IMR-90 (cell line): ENCODE results near the gene B9D1. TPM values are rescaled to one million over a fixed set of nuclear protein-coding genes. Genes with fewer than 3 reads are reported as not detected.

Experiments
- ATAC-seq: fragments of 200-7000 bp; cut with Tn5 transposase; 2 replicates; pipeline ENCODE4 v1.9.1; 2020; ENCODE audit warnings: low read depth, mild to moderate bottlenecking, moderate library complexity
- BruUV-seq: library from RNA; stranded (reverse); fragments of 400-500 nt; replicated peaks from 2 replicates; lab custom pipeline; 2021; lab: Mats Ljungman, UMichigan
- CTCF ChIA-PET: fragments of 300-600 bp; formaldehyde crosslinking; extraction: SDS; loops from one replicate; lab custom pipeline; 2021; ENCODE audit warnings: antibody characterized with exemption; lab: Yijun Ruan, JAX
- POLR2A ChIA-PET: fragments of 300-600 bp; sonication (Branson Sonifier 250); formaldehyde crosslinking; loops from one replicate; lab custom pipeline; 2022; ENCODE audit warnings: antibody characterized with exemption; ENCODE audit not compliant: unreplicated experiment; lab: Charles Lee
- DNase-seq: peaks from one replicate; pipeline ENCODE4 v3.0.0; 2013
- H2AFZ ChIP-seq: replicated peaks from 2 replicates; pipeline ENCODE3; 2013; ENCODE audit warnings: low read length, mild to moderate bottlenecking; ENCODE audit not compliant: poor library complexity
- H2AK5ac ChIP-seq: 2 replicates; pipeline ENCODE4 v1.6.1; 2013; ENCODE audit warnings: low read depth, low read length, inconsistent platforms
- H2AK9ac ChIP-seq: replicated peaks from 2 replicates; pipeline ENCODE3; 2013; ENCODE audit warnings: mild to moderate bottlenecking, low read depth, low read length, moderate library complexity; ENCODE audit not compliant: poor library complexity
- H2BK120ac ChIP-seq: 2 replicates; pipeline ENCODE4 v1.6.1; 2013; ENCODE audit warnings: low read depth, low read length, inconsistent platforms
- H2BK15ac ChIP-seq: 3 replicates; pipeline ENCODE4 v1.6.1; 2013; ENCODE audit warnings: low read depth, low read length, inconsistent platforms
- H2BK20ac ChIP-seq: 2 replicates; pipeline ENCODE4 v1.6.1; 2013; ENCODE audit warnings: low read depth, mild to moderate bottlenecking, inconsistent platforms, low read length, moderate library complexity
- H2BK5ac ChIP-seq: 2 replicates; pipeline ENCODE4 v1.6.1; 2013; ENCODE audit warnings: mild to moderate bottlenecking, low read depth, low read length, inconsistent platforms; ENCODE audit not compliant: poor library complexity, severe bottlenecking
- H3K14ac ChIP-seq: replicated peaks from 2 replicates; pipeline ENCODE4 v1.6.1; 2013; ENCODE audit warnings: low read depth, low read length, inconsistent platforms
- H3K18ac ChIP-seq: 2 replicates; pipeline ENCODE4 v1.6.1; 2013; ENCODE audit warnings: low read depth, low read length, control low read depth
- H3K23ac ChIP-seq: 2 replicates; pipeline ENCODE4 v1.6.1; 2013; ENCODE audit warnings: low read depth, low read length, inconsistent platforms
- H3K27ac ChIP-seq: 2 replicates; pipeline ENCODE4 v1.5.1; 2013; ENCODE audit warnings: mild to moderate bottlenecking, control low read depth, low read length; ENCODE audit not compliant: insufficient read depth
- H3K27me3 ChIP-seq: 2 replicates; pipeline ENCODE4 v1.6.1; 2013; ENCODE audit warnings: low read length; ENCODE audit not compliant: control insufficient read depth, insufficient read depth
- H3K36me3 ChIP-seq: 2 replicates; pipeline ENCODE4 v1.6.1; 2013; ENCODE audit warnings: low read length, mixed read lengths; ENCODE audit not compliant: control insufficient read depth, insufficient read depth
- H3K4ac ChIP-seq: 2 replicates; pipeline ENCODE4 v1.6.1; 2013; ENCODE audit warnings: low read depth, low read length, inconsistent platforms
- H3K4me1 ChIP-seq: 2 replicates; pipeline ENCODE4 v1.6.1; 2013; ENCODE audit warnings: low read length, mixed read lengths; ENCODE audit not compliant: control insufficient read depth, insufficient read depth
- H3K4me2 ChIP-seq: 2 replicates; pipeline ENCODE4 v1.6.1; 2013; ENCODE audit warnings: low read depth, mild to moderate bottlenecking, control low read depth, low read length, moderate library complexity
- H3K4me3 ChIP-seq: 2 replicates; pipeline ENCODE4 v1.5.1; 2013; ENCODE audit warnings: low read depth, mild to moderate bottlenecking, control low read depth, low read length, moderate library complexity; ENCODE audit not compliant: insufficient read depth
- H3K56ac ChIP-seq: 2 replicates; pipeline ENCODE4 v1.6.1; 2013; ENCODE audit warnings: low read length, inconsistent platforms; ENCODE audit not compliant: insufficient read depth; ENCODE audit errors: extremely low read depth
- H3K79me1 ChIP-seq, 2 experiments: 2 replicates each; pipeline ENCODE4 v1.6.1; 2013; ENCODE audit warnings: low read length in 2 of 2, inconsistent platforms in 1 of 2, low read depth in 1 of 2
- H3K9ac ChIP-seq: 2 replicates; pipeline ENCODE4 v1.6.1; 2013; ENCODE audit warnings: low read depth, low read length, control low read depth
- H3K9me1 ChIP-seq: 2 replicates; pipeline ENCODE4 v1.6.1; 2013; ENCODE audit warnings: low read length, inconsistent platforms; ENCODE audit not compliant: insufficient read depth
- H3K9me3 ChIP-seq: 2 replicates; pipeline ENCODE4 v1.6.1; 2013; ENCODE audit warnings: low read length; ENCODE audit not compliant: control insufficient read depth, insufficient read depth
- H4K20me1 ChIP-seq: 2 replicates; pipeline ENCODE4 v1.6.1; 2013; ENCODE audit warnings: low read length, inconsistent platforms; ENCODE audit not compliant: insufficient read depth
- H4K5ac ChIP-seq: 2 replicates; pipeline ENCODE4 v1.6.1; 2013; ENCODE audit warnings: mild to moderate bottlenecking, low read depth, low read length, control low read depth
- H4K8ac ChIP-seq, 2 experiments: 2 replicates each; pipeline ENCODE4 v1.6.1; 2013; ENCODE audit warnings: low read depth in 2 of 2, low read length in 2 of 2, control low read depth in 1 of 2, inconsistent platforms in 1 of 2
- H4K91ac ChIP-seq: 2 replicates; pipeline ENCODE4 v1.6.1; 2013; ENCODE audit warnings: low read depth, low read length, inconsistent platforms; ENCODE audit not compliant: insufficient read depth
- BHLHE40 ChIP-seq: fragments of 150-350 bp; IDR thresholded peaks from 2 replicates; pipeline ENCODE4 v1.6.1; 2016; ENCODE audit warnings: mild to moderate bottlenecking, low read depth, low read length
- CEBPB ChIP-seq: IDR thresholded peaks from 2 replicates; pipeline ENCODE4 v1.6.1; 2012; ENCODE audit warnings: low read depth, low read length, improper control_type of control experiment
- CHD1 ChIP-seq: IDR thresholded peaks from 2 replicates; pipeline ENCODE4 v1.6.1; 2012; ENCODE audit warnings: low read depth, low read length, improper control_type of control experiment
- MXI1 ChIP-seq: IDR thresholded peaks from 2 replicates; pipeline ENCODE4 v1.6.1; 2012; ENCODE audit warnings: low read depth, mild to moderate bottlenecking, low read length, moderate library complexity, borderline replicate concordance
- NFE2L2 ChIP-seq: fragments of 150-350 bp; IDR thresholded peaks from 2 replicates; pipeline ENCODE4 v1.6.1; 2016; ENCODE audit warnings: low read depth, mild to moderate bottlenecking, low read length
- POLR2A ChIP-seq: IDR thresholded peaks from 2 replicates; pipeline ENCODE4 v1.6.1; 2012; ENCODE audit warnings: mild to moderate bottlenecking, low read depth, low read length
- RAD21 ChIP-seq: IDR thresholded peaks from 2 replicates; pipeline ENCODE4 v1.6.1; 2012; ENCODE audit warnings: low read length, improper control_type of control experiment
- WGBS, 2 experiments: methylation state at CpG; one replicate each; pipeline versions ENCODE4 v1.1.5 to v1.1.7; 2013; ENCODE audit warnings: missing lambda C conversion rate in 2 of 2; ENCODE audit not compliant: insufficient read length in 1 of 2; ENCODE audit errors: extremely low coverage in 2 of 2; 5-methylcytosine and 5-hydroxymethylcytosine counted together
- dilution Hi-C: fragments of 300-500 bp; cut with HindIII; formaldehyde crosslinking; loops from one replicate; pipeline ENCODE4 v1.14.3; 2018; ENCODE audit warnings: low sequenced_read_pairs; ENCODE audit not compliant: unreplicated experiment
- in situ Hi-C: fragments of 300-500 bp; cut with MboI; formaldehyde crosslinking; loops from 3 replicates; pipeline ENCODE4 v1.14.3; 2019; ENCODE audit warnings: low sequenced_read_pairs, inconsistent platforms, mixed read lengths
- intact Hi-C: fragments of 100-400 bp; cut with micrococcal nuclease; formaldehyde crosslinking; loops from 2 replicates; pipeline ENCODE4 v1.10.0; 2022
- polyA plus RNA-seq, 3 experiments: library from polyadenylated mRNA; depleted of rRNA; stranded (reverse); fragments of >200 nt; gene quantifications; 2 replicates each; pipeline ENCODE4 v1.2.3, GENCODE V29; 2012; ENCODE audit warnings: low replicate concordance in 1 of 3
- total RNA-seq: library from RNA; depleted of rRNA; stranded (reverse); fragments of >200 nt; gene quantifications from 2 replicates; pipeline ENCODE4 v1.2.3, GENCODE V29; 2012

Gene B9D1
- total and polyA plus RNA-seq, 2 of the 4 experiments (the other 2 are of a cell fraction): 42.5 to 43.8 TPM

DNA sequence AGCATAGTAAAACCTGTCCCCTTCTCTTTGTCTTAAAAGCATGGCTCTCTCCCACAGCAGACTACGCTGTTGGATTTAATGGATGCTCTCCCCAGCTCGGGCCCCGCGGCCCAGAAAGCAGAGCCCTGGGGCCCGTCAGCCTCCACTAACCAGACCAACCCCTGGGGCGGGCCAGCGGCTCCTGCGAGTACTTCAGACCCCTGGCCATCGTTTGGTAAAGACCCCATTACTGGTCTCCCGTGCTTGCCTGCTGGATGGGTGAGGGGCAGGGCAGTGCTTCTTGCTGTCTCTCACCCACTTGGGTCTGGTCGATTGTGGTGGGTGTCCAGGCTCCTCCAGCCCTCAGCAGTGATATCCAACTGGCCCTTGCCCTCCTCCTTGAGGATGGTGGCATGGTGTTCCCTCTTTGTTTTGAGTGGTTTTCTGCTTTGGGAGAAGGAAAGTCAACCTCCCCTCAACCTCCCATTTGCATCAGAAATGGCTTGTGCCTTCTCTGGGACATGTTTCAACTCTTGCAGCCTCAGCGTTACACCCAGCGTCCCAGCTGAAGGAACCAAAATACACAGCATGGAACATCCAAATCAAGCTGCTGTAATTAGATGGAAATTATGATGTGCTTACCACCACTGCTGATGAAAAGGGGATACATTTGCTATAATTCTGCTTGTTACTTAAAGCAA is 49.3 kb downstream of the B9D1 start:
- Histone ChIP-seq H3K23ac (no peak overlapping the region), H4K91ac (no peak overlapping the region), H2AK5ac (no peak overlapping the region), H3K36me3 (peaks cover 39% of the 10 kb centered on the region), H3K79me1 (peaks cover 12 to 59% of the 10 kb centered on the region in 2 experiments), H3K56ac (no peak overlapping the region), H2AK9ac (no peak overlapping the region), H3K9ac (no peak overlapping the region), H2BK120ac (no peak overlapping the region), H2BK5ac (no peak overlapping the region), H3K27me3 (no peaks in the 10 kb centered on the region), H3K18ac (no peak overlapping the region), H4K5ac (no peak overlapping the region), H3K9me1 (peaks cover 24% of the 10 kb centered on the region), H3K9me3 (no peaks in the 10 kb centered on the region), H3K4me2 (no peak overlapping the region), H3K4me3 (no peak overlapping the region), H4K20me1 (peaks cover 9% of the 10 kb centered on the region; the same call in 1 of the 2 replicates), H3K14ac (no peak overlapping the region), H3K4ac (no peak overlapping the region), H3K4me1 (peaks cover 11% of the 10 kb centered on the region), H4K8ac (no peak overlapping the region), H2BK20ac (no peak overlapping the region), H3K27ac (no peak overlapping the region), H2BK15ac (no peak overlapping the region), H2AFZ (no peak overlapping the region)
- DNase-seq: no peak
- intact Hi-C loops (no loop called here), in situ Hi-C loops (no loop called here), dilution Hi-C loops (no loop called here)
- TF ChIP-seq RAD21 (no peak), CEBPB (no peak), POLR2A (no peak), MXI1 (no peak), NFE2L2 (no peak), CHD1 (no peak), BHLHE40 (no peak)
- ChIA-PET POLR2A (no interaction called here), CTCF (no interaction called here)
- no peak for ATAC-seq
- no TSS peak for BruUV-seq
- 100% methylated on average over 6 of the region's 13 CpGs; no CpG with 5 or more reads in 1 of the 2 experiments for WGBS, 2 experiments
